DOHH2 (cell line): ENCODE data around the gene THBS1.

Experiments used
- EZH2phosphoT487 ChIP-seq: fragments of 200-600 bp; sonication (generic); IDR thresholded peaks from 2 replicates; pipeline ENCODE4 v1.6.1; 2017; ENCODE audit warnings: borderline replicate concordance, mild to moderate bottlenecking, antibody characterized with exemption, low read length, moderate library complexity, mixed read lengths
- TF ChIP-seq, protein P1 (sequence below): fragments of 200-600 bp; sonication (generic); IDR thresholded peaks from one replicate; pipeline ENCODE4 v1.5.1; 2014; ENCODE audit warnings: antibody characterized with exemption, mild to moderate bottlenecking, low read depth, low read length; ENCODE audit not compliant: poor library complexity, severe bottlenecking

DNA sequence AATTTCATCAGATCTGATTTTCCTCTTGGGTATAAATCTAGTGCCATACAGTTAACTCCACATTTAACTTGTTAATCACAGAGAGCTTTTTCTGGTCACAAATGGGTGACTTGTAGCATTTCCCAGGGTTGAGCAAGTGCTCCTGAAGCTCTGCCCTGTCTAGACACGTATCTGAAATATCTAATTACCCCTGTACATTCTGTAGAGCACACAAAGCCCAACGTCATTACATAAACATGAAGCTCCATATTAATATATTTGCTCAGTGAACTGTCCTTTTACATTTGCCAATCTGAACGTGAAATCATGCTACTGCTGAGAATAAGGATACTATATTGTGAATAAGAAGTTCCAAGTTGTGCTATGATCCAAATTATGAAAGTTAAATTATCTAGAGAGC, 49.0 kb downstream of the THBS1 start:
- TF ChIP-seq, protein P1, sequence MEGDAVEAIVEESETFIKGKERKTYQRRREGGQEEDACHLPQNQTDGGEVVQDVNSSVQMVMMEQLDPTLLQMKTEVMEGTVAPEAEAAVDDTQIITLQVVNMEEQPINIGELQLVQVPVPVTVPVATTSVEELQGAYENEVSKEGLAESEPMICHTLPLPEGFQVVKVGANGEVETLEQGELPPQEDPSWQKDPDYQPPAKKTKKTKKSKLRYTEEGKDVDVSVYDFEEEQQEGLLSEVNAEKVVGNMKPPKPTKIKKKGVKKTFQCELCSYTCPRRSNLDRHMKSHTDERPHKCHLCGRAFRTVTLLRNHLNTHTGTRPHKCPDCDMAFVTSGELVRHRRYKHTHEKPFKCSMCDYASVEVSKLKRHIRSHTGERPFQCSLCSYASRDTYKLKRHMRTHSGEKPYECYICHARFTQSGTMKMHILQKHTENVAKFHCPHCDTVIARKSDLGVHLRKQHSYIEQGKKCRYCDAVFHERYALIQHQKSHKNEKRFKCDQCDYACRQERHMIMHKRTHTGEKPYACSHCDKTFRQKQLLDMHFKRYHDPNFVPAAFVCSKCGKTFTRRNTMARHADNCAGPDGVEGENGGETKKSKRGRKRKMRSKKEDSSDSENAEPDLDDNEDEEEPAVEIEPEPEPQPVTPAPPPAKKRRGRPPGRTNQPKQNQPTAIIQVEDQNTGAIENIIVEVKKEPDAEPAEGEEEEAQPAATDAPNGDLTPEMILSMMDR: no peak
- TF ChIP-seq EZH2phosphoT487: no peak
